K562 (cell line): Measurements from ENCODE around the gene PCNX2. TPM values are rescaled to one million over a fixed set of nuclear protein-coding genes. Genes with fewer than 3 reads are reported as not detected.

Source experiments
- ATAC-seq: fragments of 200-7000 bp; cut with Tn5 transposase; 3 replicates; pipeline ENCODE4 v1.9.1; 2020; ENCODE audit warnings: moderate library complexity
- Bru-seq: library from RNA; stranded (reverse); fragments of 400-500 nt; gene quantifications from one replicate; lab custom pipeline; 2021; lab: Mats Ljungman, UMichigan
- BruChase-seq, 2 experiments: library from RNA; stranded (reverse); fragments of 400-500 nt; gene quantifications; one replicate each; lab custom pipeline; 2021; lab: Mats Ljungman, UMichigan
- BruUV-seq: library from RNA; stranded (reverse); fragments of 400-500 nt; replicated peaks from 2 replicates; lab custom pipeline; 2021; lab: Mats Ljungman, UMichigan
- CTCF ChIA-PET: fragments of 300-600 bp; formaldehyde crosslinking; extraction: SDS; loops from one replicate; lab custom pipeline; 2021; ENCODE audit warnings: low intra/inter-chr PET ratio; lab: Yijun Ruan, JAX
- POLR2A ChIA-PET: fragments of 300-600, 350-650 bp; sonication (Branson Sonifier 250); formaldehyde crosslinking; extraction: SDS; loops from one replicate; lab custom pipeline; 2021; ENCODE audit warnings: antibody characterized with exemption, inconsistent platforms; lab: Yijun Ruan, JAX
- DNase-seq, 4 experiments: peaks; one replicate each; pipeline versions ENCODE4 v3.0.0 to v3.0.0-alpha.2; 2011 to 2018; ENCODE audit warnings: low spot score in 3 of 4, mixed read lengths in 3 of 4; ENCODE audit errors: extremely low read depth in 1 of 4
- FAIRE-seq: peaks from 2 replicates; lab custom pipeline; 2011; peaks lifted over from hg19 to GRCh38; lab: Jason Lieb, UNC
- H2AFZ ChIP-seq: 2 replicates; pipeline ENCODE4 v1.6.0; 2011; ENCODE audit warnings: low read depth, low read length, control low read depth, inconsistent platforms
- H3K27ac ChIP-seq: fragments of 200-600 bp; 3 replicates; pipeline ENCODE4 v1.8.0; 2011; ENCODE audit warnings: low read depth, mild to moderate bottlenecking, control low read depth, inconsistent platforms, low read length, moderate library complexity, mixed read lengths; ENCODE audit errors: extremely low read depth
- H3K27me3 ChIP-seq, 2 experiments: fragments of 300-600 bp in 1 of 2; 2 replicates in 1 of 2; 3 replicates in 1 of 2; pipeline versions ENCODE4 v1.6.0 to v1.8.0; 2011; ENCODE audit warnings: inconsistent platforms in 2 of 2, low read length in 2 of 2, mild to moderate bottlenecking in 1 of 2, mixed read lengths in 1 of 2, moderate library complexity in 1 of 2; ENCODE audit not compliant: control insufficient read depth in 2 of 2, insufficient read depth in 2 of 2
- H3K36me3 ChIP-seq: fragments of 300-600 bp; 3 replicates; pipeline ENCODE4 v1.8.0; 2011; ENCODE audit warnings: mild to moderate bottlenecking, low read length, inconsistent platforms; ENCODE audit not compliant: control insufficient read depth, insufficient read depth
- H3K4me1 ChIP-seq, 2 experiments: fragments of 200-600 bp in 1 of 2; replicated peaks in 1 of 2; 2 replicates in 1 of 2; 3 replicates in 1 of 2; pipeline versions ENCODE4 v1.5.1 to v1.8.0; 2011; ENCODE audit warnings: inconsistent platforms in 2 of 2, low read length in 2 of 2, mild to moderate bottlenecking in 1 of 2, mixed read lengths in 1 of 2, moderate library complexity in 1 of 2; ENCODE audit not compliant: control insufficient read depth in 2 of 2, insufficient read depth in 2 of 2
- H3K4me2 ChIP-seq: 2 replicates; pipeline ENCODE4 v1.6.1; 2011; ENCODE audit warnings: low read length, control low read depth, inconsistent platforms, mixed read lengths; ENCODE audit not compliant: insufficient read depth
- H3K4me3 ChIP-seq: fragments of 200-600 bp; sonication (generic), shearing (Covaris generic); 2 replicates; pipeline ENCODE4 v1.5.1; 2016; ENCODE audit warnings: control low read depth, inconsistent platforms
- H3K79me2 ChIP-seq: fragments of 200-600 bp; 3 replicates; pipeline ENCODE4 v1.8.0; 2011; ENCODE audit warnings: low read length, inconsistent platforms; ENCODE audit not compliant: control insufficient read depth, insufficient read depth
- H3K9ac ChIP-seq, 2 experiments: 2 replicates each; pipeline versions ENCODE4 v1.6.0 to v1.6.1; 2011; ENCODE audit warnings: low read depth in 2 of 2, low read length in 2 of 2, control low read depth in 1 of 2, inconsistent platforms in 1 of 2, mild to moderate bottlenecking in 1 of 2, mixed read lengths in 1 of 2; ENCODE audit not compliant: insufficient read depth in 1 of 2
- H3K9me1 ChIP-seq: one replicate; pipeline ENCODE4 v1.6.0; 2011; ENCODE audit warnings: inconsistent platforms, mild to moderate bottlenecking, low read length, moderate library complexity; ENCODE audit not compliant: control insufficient read depth, insufficient read depth
- H3K9me3 ChIP-seq: replicated peaks from 2 replicates; pipeline ENCODE4 v1.5.1; 2011; ENCODE audit warnings: low read depth, low read length, inconsistent platforms; ENCODE audit not compliant: control insufficient read depth, insufficient read depth
- H4K20me1 ChIP-seq: replicated peaks from 2 replicates; pipeline ENCODE4 v1.6.1; 2011; ENCODE audit warnings: low read length, inconsistent platforms, mixed read lengths; ENCODE audit not compliant: control insufficient read depth, insufficient read depth
- CTBP1 ChIP-seq: fragments of 450-650 bp; IDR thresholded peaks from 2 replicates; pipeline ENCODE4 v1.6.1; 2016; ENCODE audit warnings: borderline replicate concordance
- ID3 ChIP-seq, 2 experiments: fragments of 250-450 bp in 1 of 2; fragments of 450-650 bp in 1 of 2; sonication (Bioruptor Pico) in 1 of 2; IDR thresholded peaks; 2 replicates each; pipeline versions ENCODE4 v1.6.1 to v1.8.0; 2016 to 2021; ENCODE audit warnings: mild to moderate bottlenecking in 2 of 2, moderate library complexity in 2 of 2, missing compliant biosample characterization in 1 of 2, missing genetic modification characterization in 1 of 2
- TFE3 ChIP-seq: fragments of 450-650 bp; formaldehyde crosslinking; IDR thresholded peaks from 2 replicates; pipeline ENCODE4 v1.4.0; 2020; ENCODE audit warnings: mild to moderate bottlenecking, mixed read lengths
- ZNF431 ChIP-seq: sonication (generic); formaldehyde crosslinking; IDR thresholded peaks from 2 replicates; pipeline ENCODE4 v1.8.0; 2022; ENCODE audit warnings: mild to moderate bottlenecking, missing genetic modification reagents
- ZNF512 ChIP-seq: IDR thresholded peaks from 2 replicates; pipeline ENCODE4 v1.6.1; 2016; ENCODE audit warnings: missing genetic modification characterization, missing compliant biosample characterization
- WGBS: fragments of 100-300 bp; shearing (Covaris generic); methylation state at CpG from one replicate; pipeline ENCODE4 v1.1.6; 2016; ENCODE audit warnings: low coverage, mixed read lengths; ENCODE audit not compliant: insufficient coverage; ENCODE audit errors: missing lambda C conversion rate; 5-methylcytosine and 5-hydroxymethylcytosine counted together
- in situ Hi-C: fragments of 300-500 bp; cut with MboI; formaldehyde crosslinking; loops from 4 replicates; pipeline ENCODE4 v1.15.0; 2018; ENCODE audit warnings: inconsistent platforms, mixed read lengths
- intact Hi-C: fragments of 100-400 bp; cut with micrococcal nuclease; formaldehyde crosslinking; loops from 2 replicates; pipeline ENCODE4 v1.14.2; 2022
- long read RNA-seq, 3 experiments: library from polyadenylated mRNA in 2 of 3; library from RNA in 1 of 3; unstranded in 2 of 3; stranded (forward) in 1 of 3; transcript quantifications; one replicate each; pipeline ENCODE4 v2.0.0, GENCODE V29; 2019 to 2022
- polyA minus RNA-seq, 3 experiments: library from RNA; depleted of rRNA, polyadenylated mRNA; stranded (reverse); fragments of >200 nt; gene quantifications; 2 replicates each; pipeline ENCODE4 v1.2.3, GENCODE V29; 2011
- polyA plus RNA-seq, 8 experiments: library from polyadenylated mRNA; depleted of rRNA in 4 of 8; stranded (reverse) in 5 of 8; unstranded in 3 of 8; fragments of >200 nt; fragmentation: Nextera tagmentation in 2 of 8; fragmentation: Illumina TruSeq in 1 of 8; extraction: Ambion mirVana in 2 of 8; extraction: Trizol in 1 of 8; gene quantifications; 2 replicates each; pipeline versions ENCODE4 v1.2.1 to v1.2.3, GENCODE V29; 2011 to 2014; ENCODE audit warnings: inconsistent platforms in 1 of 8, missing spikeins in 1 of 8
- total RNA-seq, 7 experiments: library from RNA; depleted of rRNA in 6 of 7; stranded (reverse); fragments of >200 nt in 6 of 7; fragmentation: Illumina TruSeq in 2 of 7; extraction: Trizol in 2 of 7; gene quantifications; 2 replicates each; pipeline versions ENCODE4 v1.2.1 to v1.2.3, GENCODE V29; 2011 to 2021; ENCODE audit warnings: low replicate concordance in 1 of 7

The PCNX2 gene
- total RNA-seq (2011; cell fraction: chromatin; rRNA removed; ENCODE audit: low replicate concordance): not detected in 2 replicates
- not detected in 2 replicates for total RNA-seq (2011; cell fraction: nucleolus; rRNA removed)
- total RNA-seq (2011; cell fraction: nucleoplasm; rRNA removed): not detected in 2 replicates
- not detected in 2 replicates for total RNA-seq (2014; rRNA removed)
- total RNA-seq (2014; rRNA removed; fragmentation: Illumina TruSeq; extraction: Trizol): not detected in 2 replicates
- 0.33 TPM in 1 of 2 replicates, not detected in the other for total RNA-seq (2015; rRNA removed; fragmentation: Illumina TruSeq; extraction: Trizol)
- total RNA-seq (2021): 0.07 and 0.31 TPM in 2 replicates
- not detected in 2 replicates for polyA plus RNA-seq (2011; rRNA removed)
- polyA plus RNA-seq (2011; cell fraction: cytosol; rRNA removed): 0.04 TPM in 1 of 2 replicates, not detected in the other
- polyA plus RNA-seq (2011; cell fraction: nucleus; rRNA removed): 0.03 TPM in 1 of 2 replicates, not detected in the other
- 0.04 and 0.25 TPM in 2 replicates for polyA plus RNA-seq (2012)
- not detected in 2 replicates for polyA plus RNA-seq (2014; fragmentation: Illumina TruSeq; extraction: Trizol)
- polyA plus RNA-seq (2014; fragmentation: Nextera tagmentation; extraction: Ambion mirVana): not detected
- not detected in 2 replicates for polyA plus RNA-seq (2014; rRNA removed)
- polyA minus RNA-seq (2011; rRNA and poly(A)+ RNA removed): 0.06 TPM in 1 of 2 replicates, not detected in the other
- polyA minus RNA-seq (2011; cell fraction: cytosol; rRNA and poly(A)+ RNA removed): 0.48 and 0.64 TPM in 2 replicates
- polyA minus RNA-seq (2011; cell fraction: nucleus; rRNA and poly(A)+ RNA removed): not detected in 2 replicates
- Bru-seq, nascent RNA: percentile 13 among the genes with signal in this experiment
- BruChase-seq, experiment 1, labeled RNA remaining after a 2-hour chase: percentile 13 among the genes with signal in this experiment
- BruChase-seq, experiment 2, labeled RNA remaining after a 6-hour chase: percentile 15 among the genes with signal in this experiment
- long read RNA-seq, experiment 1: 0 reads
- long read RNA-seq, experiment 2: 0 reads
- long read RNA-seq, experiment 3: 0 reads

GRCh38 chr1:233295237-233295974 lies at the start of gene PCNX2:
TSS of gene PCNX2 (minus strand) at chr1:233295725. CDS start at chr1:233295478, 247 bp downstream.
- peaks cover 0 to 6% of the 10 kb centered on the region in 2 experiments; a peak in 1 of 5 replicates for H3K4me1 ChIP-seq
- peak within 1 kb of the TSS; percentile 41; the same call in 1 of the 2 replicates for H3K4me2 ChIP-seq
- H3K79me2 ChIP-seq: no peaks in the 10 kb centered on the region
- 0 out of 4 replicates have a peak within 1 kb of the TSS, but pooled peaks of 1 of the 2 experiments have one; percentile 55 for H3K9ac ChIP-seq
- no peaks in the 10 kb centered on the region for H3K36me3 ChIP-seq
- intact Hi-C loops: no loop called here
- no peaks in the 10 kb centered on the region for H4K20me1 ChIP-seq
- CTCF ChIA-PET: interaction anchor here (0.5 kb wide), 1 partner anchor 816 kb away, joined by 3 read pairs; no protein-coding TSS in a partner anchor
- POLR2A ChIA-PET: no interaction called here
- WGBS: 4% methylated on average over 32 of the region's 54 CpGs
- H3K9me1 ChIP-seq: no peaks in the 10 kb centered on the region
- in situ Hi-C loops: no loop called here
- DNase-seq (peak in 3 of 4 experiments; percentile 20 to 33 (median 22)), ATAC-seq (peak; percentile 86), FAIRE-seq (no peak)
- no peak within 1 kb of the TSS for H2AFZ ChIP-seq
- no TSS peak for BruUV-seq
- no peaks in the 10 kb centered on the region for H3K9me3 ChIP-seq
- H3K4me3 ChIP-seq: peak within 1 kb of the TSS; percentile 26
- peaks cover 3 to 11% of the 10 kb centered on the region in 2 experiments; a peak in 3 of 5 replicates for H3K27me3 ChIP-seq
- TF ChIP-seq CTBP1 (peak; percentile 62), ZNF512 (tag) (peak; percentile 98), ZNF431 (CRISPR knock-in tag) (no peak), TFE3 (CRISPR knock-in tag) (no peak), ID3 (CRISPR knock-in tag; IDR thresholded peaks at IDR 0.05) (no peak), ID3 (tag; IDR thresholded peaks at IDR 0.05) (no peak)
- no peak within 1 kb of the TSS for H3K27ac ChIP-seq
